Caco-2 (cell line): ENCODE data around the gene MYO15A. TPM values are rescaled to one million over a fixed set of nuclear protein-coding genes. Genes with fewer than 3 reads are reported as not detected.

Experiments
- BruUV-seq: library from RNA; stranded (reverse); fragments of 400-500 nt; replicated peaks from 2 replicates; lab custom pipeline; 2021; lab: Mats Ljungman, UMichigan
- CTCF ChIA-PET: fragments of 300-600 bp; sonication (Branson Sonifier 250); formaldehyde crosslinking; loops from one replicate; lab custom pipeline; 2022; ENCODE audit warnings: antibody characterized with exemption; lab: Charles Lee
- POLR2A ChIA-PET: fragments of 300-600 bp; sonication (Branson Sonifier 250); formaldehyde crosslinking; loops from one replicate; lab custom pipeline; 2022; ENCODE audit warnings: antibody characterized with exemption; lab: Charles Lee
- DNase-seq, 2 experiments: peaks; one replicate each; pipeline versions ENCODE4 v3.0.0 to v3.0.0-alpha.2; 2020 to 2022
- H3K27me3 ChIP-seq: replicated peaks from 2 replicates; pipeline ENCODE4 v1.6.0; 2011; ENCODE audit warnings: low read length; ENCODE audit not compliant: control insufficient read depth, insufficient read depth
- H3K36me3 ChIP-seq: 2 replicates; pipeline ENCODE4 v1.5.1; 2011; ENCODE audit warnings: low read length; ENCODE audit not compliant: control insufficient read depth, insufficient read depth
- H3K4me1 ChIP-seq: fragments of 250-450 bp; sonication (Bioruptor Pico); 2 replicates; pipeline ENCODE4 v1.5.1; 2020; ENCODE audit warnings: mild to moderate bottlenecking
- H3K4me3 ChIP-seq: 2 replicates; pipeline ENCODE4 v1.5.1; 2011; ENCODE audit warnings: low read depth, mild to moderate bottlenecking, control low read depth, low read length
- H3K9me3 ChIP-seq: fragments of 250-450 bp; sonication (Bioruptor Pico); 2 replicates; pipeline ENCODE4 v1.5.1; 2020; ENCODE audit warnings: mild to moderate bottlenecking, moderate library complexity
- H3K27ac Mint-ChIP-seq: one replicate; pipeline ENCODE4 v1.8.0; 2022; ENCODE audit warnings: mixed read lengths; ENCODE audit not compliant: unreplicated experiment
- H3K27me3 Mint-ChIP-seq: one replicate; pipeline ENCODE4 v1.8.0; 2022; ENCODE audit warnings: mixed read lengths; ENCODE audit not compliant: insufficient read depth, unreplicated experiment
- H3K36me3 Mint-ChIP-seq: one replicate; pipeline ENCODE4 v1.8.0; 2022; ENCODE audit warnings: mild to moderate bottlenecking, mixed read lengths; ENCODE audit not compliant: insufficient read depth, unreplicated experiment
- H3K4me1 Mint-ChIP-seq: one replicate; pipeline ENCODE4 v1.8.0; 2022; ENCODE audit warnings: low read depth, mixed read lengths; ENCODE audit not compliant: unreplicated experiment
- H3K4me3 Mint-ChIP-seq: one replicate; pipeline ENCODE4 v1.8.0; 2022; ENCODE audit warnings: mild to moderate bottlenecking, moderate library complexity, mixed read lengths; ENCODE audit not compliant: unreplicated experiment
- H3K9me3 Mint-ChIP-seq: one replicate; pipeline ENCODE4 v1.8.0; 2022; ENCODE audit warnings: mixed read lengths; ENCODE audit not compliant: unreplicated experiment
- CTCF ChIP-seq, 2 experiments: fragments of 200-600 bp in 1 of 2; IDR thresholded peaks; 1 replicate in 1 of 2; 2 replicates in 1 of 2; pipeline versions ENCODE4 v1.5.1 to v1.8.0; 2011 to 2022; ENCODE audit warnings: antibody characterized with exemption in 1 of 2, control low read depth in 1 of 2, inconsistent platforms in 1 of 2, low read depth in 1 of 2, low read length in 1 of 2, mild to moderate bottlenecking in 1 of 2, moderate library complexity in 1 of 2; ENCODE audit not compliant: insufficient read depth in 1 of 2, severe bottlenecking in 1 of 2, unreplicated experiment in 1 of 2
- intact Hi-C: fragments of 100-400 bp; cut with micrococcal nuclease; formaldehyde crosslinking; loops from one replicate; pipeline ENCODE4 v1.10.0; 2022; ENCODE audit not compliant: unreplicated experiment
- total RNA-seq: library from RNA; stranded (reverse); gene quantifications from 2 replicates; pipeline ENCODE4 v1.2.3, GENCODE V29; 2022

Gene MYO15A
- total RNA-seq, 1 experiment from 2014 or later, result not detected

- H3K27ac Mint-ChIP-seq, result no peak overlapping the region
- no peak overlapping the region for H3K4me3 Mint-ChIP-seq
- intact Hi-C loops, result no loop called here
- Histone ChIP-seq H3K4me1 (peaks cover 9% of the 10 kb centered on the region), H3K36me3 (no peaks in the 10 kb centered on the region), H3K9me3 (no peaks in the 10 kb centered on the region), H3K4me3 (no peak overlapping the region), H3K27me3 (no peaks in the 10 kb centered on the region)
- BruUV-seq, result no TSS peak
- no peak for DNase-seq
- H3K9me3 Mint-ChIP-seq, result no peaks in the 10 kb centered on the region
- no peak for TF ChIP-seq CTCF (IDR thresholded peaks at IDR 0.05; ENCODE audit: insufficient read depth in 1 of 2, low read depth in 1 of 2, low read length in 1 of 2, severe bottlenecking in 1 of 2, unreplicated experiment in 1 of 2)
- H3K27me3 Mint-ChIP-seq, result no peaks in the 10 kb centered on the region
- H3K36me3 Mint-ChIP-seq, result no peaks in the 10 kb centered on the region
- peaks cover 10% of the 10 kb centered on the region for H3K4me1 Mint-ChIP-seq
- ChIA-PET CTCF (no interaction called here), POLR2A (no interaction called here)
Observed at GRCh38 chr17:18166894-18167293, 58.3 kb downstream of the MYO15A start.

GRCh38 chr17:18167421-18167820 is 58.9 kb downstream of the MYO15A start:
- Mint-ChIP-seq H3K36me3 (no peaks in the 10 kb centered on the region), H3K27me3 (no peaks in the 10 kb centered on the region), H3K4me3 (no peak overlapping the region), H3K4me1 (peaks cover 10% of the 10 kb centered on the region), H3K9me3 (no peaks in the 10 kb centered on the region), H3K27ac (no peak overlapping the region)
- Histone ChIP-seq H3K36me3 (no peaks in the 10 kb centered on the region), H3K4me3 (no peak overlapping the region), H3K4me1 (peaks cover 9% of the 10 kb centered on the region), H3K9me3 (no peaks in the 10 kb centered on the region), H3K27me3 (no peaks in the 10 kb centered on the region)
- no peak for DNase-seq
- intact Hi-C loops, result no loop called here
- TF ChIP-seq CTCF (IDR thresholded peaks at IDR 0.05; ENCODE audit: insufficient read depth in 1 of 2, low read depth in 1 of 2, low read length in 1 of 2, severe bottlenecking in 1 of 2, unreplicated experiment in 1 of 2), result no peak
- BruUV-seq, result no TSS peak
- ChIA-PET CTCF (interaction anchor here (1.0 kb wide), 1 partner anchor 16 kb away, joined by 3 read pairs; the partner anchor contains the start of gene ALKBH5), POLR2A (no interaction called here)

- intact Hi-C loops, result no loop called here
- BruUV-seq, result no TSS peak
- CTCF ChIA-PET, result interaction anchor here (1.3 kb wide), 1 partner anchor 11 kb away, joined by 6 read pairs; the partner anchor contains the start of gene ALKBH5
- Histone ChIP-seq H3K27me3 (no peaks in the 10 kb centered on the region), H3K4me3 (no peak overlapping the region), H3K9me3 (no peaks in the 10 kb centered on the region), H3K4me1 (no peaks in the 10 kb centered on the region), H3K36me3 (no peaks in the 10 kb centered on the region)
- H3K9me3 Mint-ChIP-seq, result no peaks in the 10 kb centered on the region
- POLR2A ChIA-PET, result no interaction called here
- no peaks in the 10 kb centered on the region for H3K4me1 Mint-ChIP-seq
- no peaks in the 10 kb centered on the region for H3K36me3 Mint-ChIP-seq
- H3K27ac Mint-ChIP-seq, result no peak overlapping the region
- DNase-seq, result no peak
- no peak overlapping the region for H3K4me3 Mint-ChIP-seq
- TF ChIP-seq CTCF (IDR thresholded peaks at IDR 0.05; ENCODE audit: insufficient read depth in 1 of 2, low read depth in 1 of 2, low read length in 1 of 2, severe bottlenecking in 1 of 2, unreplicated experiment in 1 of 2), result no peak
- no peaks in the 10 kb centered on the region for H3K27me3 Mint-ChIP-seq
Observed at GRCh38 chr17:18172531-18173278, 64.1 kb downstream of the MYO15A start.
